GM12864 (cell line): ENCODE results near the gene ZFP14.
"Not testable (repeated sequence)": the region's sequence is repeated elsewhere in the genome, so short reads cannot be mapped to it uniquely, and the experiment has no call there.

Experiments used
- DNase-seq: peaks from one replicate; pipeline ENCODE4 v3.0.0-alpha.2; 2011; ENCODE audit warnings: low read depth
- H3K4me3 ChIP-seq: 2 replicates; pipeline ENCODE4 v1.5.1; 2011; ENCODE audit warnings: mild to moderate bottlenecking, low read depth, low read length, control low read depth
- TF ChIP-seq, protein P1 (sequence below): IDR thresholded peaks from 2 replicates; pipeline ENCODE4 v1.5.1; 2011; ENCODE audit warnings: low read depth, mild to moderate bottlenecking, moderate library complexity, low read length, control low read depth, inconsistent platforms; ENCODE audit errors: missing control alignments

ZFP14 gene

DNA sequence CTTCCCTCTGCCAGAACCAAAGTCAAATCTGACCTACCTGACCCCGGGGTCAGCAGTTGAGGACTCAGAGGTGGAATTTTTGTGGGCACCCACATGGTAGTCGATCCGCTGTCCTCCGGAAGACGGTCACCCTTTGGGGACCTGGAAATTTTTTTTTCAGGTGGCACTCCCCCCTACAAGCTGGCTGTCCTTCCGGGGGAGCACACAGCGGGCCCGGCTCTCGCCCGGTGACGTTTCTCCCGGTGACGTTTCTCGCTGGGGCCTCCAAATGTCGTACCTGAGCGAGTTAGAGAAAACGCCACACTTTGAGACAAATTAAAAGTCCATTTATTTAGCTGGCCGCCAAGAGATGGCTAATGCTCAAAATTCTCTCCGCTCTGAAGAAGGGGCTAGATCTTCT lies 48.8 kb downstream of the ZFP14 start:
- TF ChIP-seq, protein P1, sequence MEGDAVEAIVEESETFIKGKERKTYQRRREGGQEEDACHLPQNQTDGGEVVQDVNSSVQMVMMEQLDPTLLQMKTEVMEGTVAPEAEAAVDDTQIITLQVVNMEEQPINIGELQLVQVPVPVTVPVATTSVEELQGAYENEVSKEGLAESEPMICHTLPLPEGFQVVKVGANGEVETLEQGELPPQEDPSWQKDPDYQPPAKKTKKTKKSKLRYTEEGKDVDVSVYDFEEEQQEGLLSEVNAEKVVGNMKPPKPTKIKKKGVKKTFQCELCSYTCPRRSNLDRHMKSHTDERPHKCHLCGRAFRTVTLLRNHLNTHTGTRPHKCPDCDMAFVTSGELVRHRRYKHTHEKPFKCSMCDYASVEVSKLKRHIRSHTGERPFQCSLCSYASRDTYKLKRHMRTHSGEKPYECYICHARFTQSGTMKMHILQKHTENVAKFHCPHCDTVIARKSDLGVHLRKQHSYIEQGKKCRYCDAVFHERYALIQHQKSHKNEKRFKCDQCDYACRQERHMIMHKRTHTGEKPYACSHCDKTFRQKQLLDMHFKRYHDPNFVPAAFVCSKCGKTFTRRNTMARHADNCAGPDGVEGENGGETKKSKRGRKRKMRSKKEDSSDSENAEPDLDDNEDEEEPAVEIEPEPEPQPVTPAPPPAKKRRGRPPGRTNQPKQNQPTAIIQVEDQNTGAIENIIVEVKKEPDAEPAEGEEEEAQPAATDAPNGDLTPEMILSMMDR = no peak
- no peak for DNase-seq
- H3K4me3 ChIP-seq = no peak overlapping the region

- DNase-seq, H3K4me3 ChIP-seq: not testable (repeated sequence)
Measured at GRCh38 chr19:36329534-36329933, 49.5 kb downstream of the ZFP14 start.

GRCh38 chr19:36326649-36327048 lies 52.4 kb downstream of the ZFP14 start:
- not testable (repeated sequence) for DNase-seq, H3K4me3 ChIP-seq

- not testable (repeated sequence) for H3K4me3 ChIP-seq, DNase-seq
Measured at GRCh38 chr19:36315164-36315563, 63.8 kb downstream of the ZFP14 start.

DNA sequence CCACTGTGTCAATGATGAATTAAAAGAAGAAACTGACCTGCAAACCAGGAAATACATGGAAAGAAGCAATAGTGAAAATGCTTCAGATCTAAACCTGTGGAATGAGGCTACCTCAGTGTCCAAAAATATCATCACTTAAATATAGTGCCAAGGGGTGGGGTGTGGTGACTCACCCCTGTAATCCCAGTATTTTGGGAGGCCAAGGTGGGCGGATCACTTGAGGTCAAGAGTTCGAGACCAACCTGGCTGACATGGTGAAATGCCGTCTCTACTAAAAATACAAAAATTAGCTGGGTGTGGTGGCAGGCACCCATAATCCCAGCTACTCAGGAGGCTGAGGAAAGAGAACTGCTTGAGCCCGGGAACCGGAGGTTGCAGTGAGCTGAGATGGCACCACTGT lies 64.9 kb downstream of the ZFP14 start:
- not testable (repeated sequence) for H3K4me3 ChIP-seq, DNase-seq

DNA sequence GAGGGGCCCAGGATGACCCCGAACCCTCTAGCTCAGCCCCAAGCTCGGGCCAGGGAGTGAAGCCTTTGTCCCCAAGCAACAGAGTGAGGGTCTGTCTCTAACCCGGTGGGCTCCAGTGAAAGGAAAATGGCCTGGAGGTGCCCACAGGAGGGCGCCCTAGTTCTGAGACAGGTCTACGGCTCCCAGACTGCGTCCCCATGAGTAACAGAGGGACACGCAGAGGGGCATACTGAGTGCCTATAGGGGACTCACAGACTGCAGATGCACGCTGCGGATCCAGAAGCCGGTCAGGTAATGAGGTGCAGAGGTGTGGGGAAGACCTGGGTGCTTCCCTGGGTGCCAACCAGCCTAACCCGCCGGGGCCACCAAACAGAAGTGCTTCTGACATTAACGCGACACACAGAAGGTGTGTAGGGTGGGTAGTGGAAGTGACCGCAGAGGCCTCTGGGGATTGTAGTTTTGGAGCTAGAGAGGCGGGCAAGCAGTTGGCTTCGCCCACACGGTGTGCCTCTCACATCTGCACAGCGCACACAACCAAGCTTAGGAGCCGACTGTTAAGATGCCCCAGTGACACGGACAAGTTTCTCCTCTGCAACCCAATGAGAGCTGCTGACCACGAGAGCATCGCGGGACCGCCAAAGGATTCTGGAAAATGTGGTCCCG lies 67.8 kb downstream of the ZFP14 start:
- not testable (repeated sequence) for H3K4me3 ChIP-seq, DNase-seq

DNA sequence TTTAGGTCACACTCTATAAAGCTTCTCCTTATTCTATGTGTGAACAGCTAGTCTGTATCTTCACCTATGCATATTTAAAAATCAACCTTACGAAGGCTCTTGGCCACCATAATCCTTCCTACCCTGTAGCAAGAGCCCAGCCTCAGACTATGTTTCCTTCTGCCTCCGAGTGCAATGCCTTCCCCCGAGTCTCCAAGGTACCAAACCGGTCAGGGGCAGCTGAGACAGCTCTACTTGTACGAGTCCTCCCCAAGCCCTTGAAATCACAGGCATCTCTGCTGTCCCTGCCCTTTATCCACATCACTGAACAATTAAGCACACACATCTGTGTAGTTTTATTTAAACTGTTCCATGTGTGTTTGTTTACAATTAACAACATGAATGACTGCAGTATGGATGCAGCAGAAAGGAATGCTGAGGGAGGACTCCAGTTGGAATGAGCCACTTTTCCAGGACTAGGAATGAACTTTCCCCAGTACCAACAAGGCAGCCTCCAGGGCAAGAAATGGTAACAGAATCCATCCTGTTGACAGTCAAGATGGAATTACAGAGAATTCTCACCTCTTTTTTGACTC lies 68.5 kb downstream of the ZFP14 start:
- DNase-seq, H3K4me3 ChIP-seq: not testable (repeated sequence)

GRCh38 chr19:36309759-36310158 lies 69.2 kb downstream of the ZFP14 start:
- not testable (repeated sequence) for H3K4me3 ChIP-seq, DNase-seq

- not testable (repeated sequence) for H3K4me3 ChIP-seq, DNase-seq
Measured at GRCh38 chr19:36309309-36309708, 69.7 kb downstream of the ZFP14 start.

DNA sequence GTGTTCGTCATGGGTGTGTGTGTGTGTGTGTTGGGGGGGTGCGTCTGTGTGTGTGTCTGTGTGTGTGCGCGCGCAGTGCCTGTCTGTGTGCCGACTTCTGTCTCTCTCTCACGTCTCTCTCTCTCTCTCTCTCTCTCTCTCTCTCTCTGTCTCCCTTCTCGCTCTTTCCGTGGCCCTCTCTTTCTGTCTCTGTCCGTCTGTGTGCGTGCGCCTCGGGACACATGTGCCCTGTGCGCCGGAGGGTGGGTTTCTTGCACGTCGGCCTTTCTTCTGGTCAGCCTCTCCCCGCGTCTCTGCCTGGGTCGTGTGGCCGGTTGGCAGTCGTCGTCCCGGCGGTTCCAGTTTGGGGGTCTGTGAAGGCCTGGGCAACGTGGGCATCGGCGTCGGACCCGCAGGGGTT lies 86.7 kb downstream of the ZFP14 start:
- H3K4me3 ChIP-seq, DNase-seq: not testable (repeated sequence)
